ENCODE data around the gene HACE1.

Gene HACE1

DNA sequence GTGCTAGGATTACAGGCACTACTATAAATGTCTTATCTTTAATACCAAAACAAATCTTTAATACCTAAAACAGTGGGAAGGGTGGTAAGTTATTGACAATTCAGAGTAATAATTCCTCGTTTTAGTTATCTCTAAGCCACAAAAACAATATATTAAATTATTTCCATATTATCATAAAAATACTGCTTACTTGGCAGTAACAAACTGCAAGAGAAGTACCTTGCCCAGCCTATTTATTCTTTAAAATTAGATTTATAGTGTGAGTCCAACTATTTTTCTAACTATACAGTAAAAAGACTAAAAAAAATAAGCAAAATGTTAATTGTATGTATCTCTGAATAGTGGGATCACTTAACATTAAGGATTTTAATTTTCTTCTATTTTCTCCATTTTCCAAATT is 123.2 kb downstream of the HACE1 start:
- no peak for DNase-seq

DNA sequence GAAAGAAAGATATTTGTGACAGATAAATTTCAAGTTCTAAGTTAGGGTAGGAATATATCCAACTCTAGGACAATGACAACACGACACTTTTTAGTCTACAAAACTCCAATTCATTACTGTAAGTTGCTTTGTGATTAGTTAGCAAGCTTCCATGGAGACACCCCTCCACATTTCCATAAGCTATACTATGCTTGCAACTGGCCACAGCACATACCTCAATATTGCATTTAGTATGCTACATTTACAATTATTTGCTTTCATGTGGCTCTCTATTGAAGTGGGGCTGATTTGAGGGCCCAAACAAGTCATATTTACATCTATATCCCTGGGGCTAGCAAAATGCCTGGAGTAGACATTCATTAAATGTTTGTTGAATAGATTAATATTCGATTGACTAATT is 129.3 kb downstream of the HACE1 start:
- no peak for DNase-seq

DNA sequence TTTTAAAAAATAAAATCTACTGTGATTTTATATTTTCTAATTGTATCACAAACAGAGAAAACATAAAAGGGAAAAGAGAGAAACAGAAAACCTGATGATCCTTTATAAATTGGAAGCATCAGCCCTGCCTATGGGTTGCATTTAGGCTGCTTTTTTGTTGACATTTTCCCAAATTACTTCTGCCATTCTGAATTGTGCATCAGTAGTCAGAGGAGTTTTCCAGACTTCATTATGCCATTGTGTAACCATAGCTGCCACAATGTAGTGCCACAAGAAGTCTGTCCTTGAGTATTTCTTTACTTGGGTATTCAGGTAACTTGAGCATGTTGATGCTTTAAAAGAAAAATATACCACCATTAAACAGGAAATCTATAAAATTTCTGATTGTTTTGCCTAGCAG is 130.3 kb downstream of the HACE1 start:
- DNase-seq: no peak

- no peak for DNase-seq
Observed at GRCh38 chr6:104728448-104728847, 131.3 kb downstream of the HACE1 start.

GRCh38 chr6:104718672-104719071 is 141.0 kb downstream of the HACE1 start:
- no peak for DNase-seq

DNA sequence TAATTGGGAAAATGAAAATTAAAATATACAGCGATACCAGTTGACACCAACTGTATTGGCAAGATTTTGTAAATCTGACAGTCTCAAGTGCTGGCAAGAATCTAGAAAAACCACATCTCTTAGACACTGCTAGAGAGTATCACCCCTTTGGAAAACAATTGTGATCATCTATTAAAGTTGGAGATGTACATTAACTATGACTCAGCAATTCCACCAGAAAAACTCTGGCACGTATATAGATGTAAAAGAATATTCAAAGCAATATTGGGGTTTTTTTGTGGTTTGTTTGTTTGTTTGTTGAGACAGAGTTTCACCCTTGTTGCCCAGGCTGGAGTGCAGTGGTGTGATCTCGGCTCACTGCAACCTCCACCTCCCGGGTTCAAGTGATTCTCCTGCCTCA is 142.9 kb downstream of the HACE1 start:
- DNase-seq: no peak

GRCh38 chr6:104714796-104715195 is 144.9 kb downstream of the HACE1 start:
- DNase-seq: no peak

DNA sequence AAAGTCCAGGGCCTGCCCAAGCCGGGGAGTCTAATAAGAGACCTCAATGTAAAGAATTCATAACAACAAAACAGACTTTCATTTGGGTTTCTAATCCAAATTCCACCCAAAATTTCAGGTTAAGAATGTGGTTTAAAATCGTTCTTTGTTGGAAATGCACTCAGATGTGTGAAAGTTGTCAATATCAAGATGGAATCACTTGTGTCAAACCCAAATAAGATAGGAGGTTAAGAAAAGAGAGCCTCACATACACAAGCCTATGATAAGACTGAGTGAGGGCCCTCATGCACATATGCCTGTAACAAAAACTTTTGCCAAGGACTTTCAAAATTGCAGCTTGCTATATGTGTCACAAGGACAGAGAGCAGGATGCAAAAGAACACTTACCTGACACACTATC is 145.7 kb downstream of the HACE1 start:
- no peak for DNase-seq

DNA sequence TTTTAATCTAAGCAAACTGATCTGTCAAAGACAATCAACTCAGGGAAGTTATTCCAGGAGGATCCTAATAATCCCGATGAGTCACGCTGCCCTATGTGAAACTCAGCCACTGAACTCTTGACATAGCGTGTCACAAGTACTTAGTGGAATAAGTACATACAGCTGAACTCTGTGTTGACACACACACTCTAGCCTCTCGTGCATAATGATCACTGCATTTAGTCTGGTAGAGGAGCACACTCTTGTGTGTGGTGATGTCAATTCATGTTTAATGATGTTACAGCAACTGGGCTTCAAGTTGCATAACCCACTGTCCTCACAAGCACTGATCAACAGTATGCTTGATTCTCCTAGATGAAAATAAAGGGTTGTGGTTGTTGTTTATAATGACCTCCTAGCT is 148.3 kb downstream of the HACE1 start:
- DNase-seq: no peak

GRCh38 chr6:104710543-104711335 is 149.0 kb downstream of the HACE1 start:
- DNase-seq: no peak

DNA sequence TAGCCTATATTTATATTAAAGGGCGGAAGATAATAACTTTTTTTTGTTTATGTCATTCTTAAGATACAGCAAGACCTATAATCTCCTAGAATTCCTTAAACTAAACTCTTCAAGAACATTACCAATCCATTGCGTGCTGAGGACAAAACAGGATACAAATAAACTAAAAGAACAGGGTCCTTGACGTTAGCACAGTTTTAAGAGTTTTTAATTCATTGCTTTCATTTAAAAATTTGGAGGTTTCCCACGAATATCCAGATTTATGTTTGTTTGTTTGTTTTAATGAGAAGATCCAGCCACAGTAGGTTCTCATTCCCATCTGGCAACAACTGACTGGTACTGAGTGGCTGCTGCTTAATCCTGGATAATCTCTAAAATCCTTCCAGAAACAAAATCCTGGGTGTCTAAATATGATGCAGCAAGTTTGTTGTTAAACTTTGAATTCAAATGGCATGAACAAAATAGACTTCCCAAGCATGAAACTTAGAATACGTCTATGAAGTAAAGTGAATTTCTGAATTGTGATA is 153.7 kb downstream of the HACE1 start:
- DNase-seq: no peak

DNA sequence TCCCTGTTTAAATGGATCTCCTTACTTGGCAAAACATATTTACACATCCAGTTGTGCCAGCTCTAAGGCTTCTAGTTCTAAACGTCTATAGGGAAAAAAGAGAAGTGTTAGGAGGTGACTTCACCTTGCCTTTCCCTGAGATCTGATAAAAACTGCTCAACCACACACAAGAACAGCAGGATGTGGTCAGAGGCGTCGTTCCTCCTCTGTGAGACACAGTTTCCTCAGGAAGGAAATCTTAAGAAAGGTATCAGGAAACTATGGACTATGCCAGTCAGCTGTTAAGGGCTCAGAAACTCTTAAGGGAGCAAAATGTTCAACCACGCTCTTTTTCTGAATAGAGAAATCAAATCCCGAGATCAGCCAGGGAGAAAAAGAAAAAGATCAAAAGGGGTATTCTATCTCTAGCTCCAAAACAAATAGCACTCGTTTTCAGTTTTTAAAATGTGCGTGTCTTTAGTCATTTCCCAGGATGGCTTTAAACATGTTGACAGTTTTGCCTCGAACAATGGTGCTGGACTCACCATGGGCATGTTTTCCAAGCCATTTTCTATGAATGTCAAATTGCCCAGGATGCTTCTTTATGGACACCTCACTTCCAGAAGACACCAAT is 154.5 kb downstream of the HACE1 start:
- peak; percentile 22 to 52 for DNase-seq

- no peak for DNase-seq
Observed at GRCh38 chr6:104704191-104704590, 155.5 kb downstream of the HACE1 start.

DNA sequence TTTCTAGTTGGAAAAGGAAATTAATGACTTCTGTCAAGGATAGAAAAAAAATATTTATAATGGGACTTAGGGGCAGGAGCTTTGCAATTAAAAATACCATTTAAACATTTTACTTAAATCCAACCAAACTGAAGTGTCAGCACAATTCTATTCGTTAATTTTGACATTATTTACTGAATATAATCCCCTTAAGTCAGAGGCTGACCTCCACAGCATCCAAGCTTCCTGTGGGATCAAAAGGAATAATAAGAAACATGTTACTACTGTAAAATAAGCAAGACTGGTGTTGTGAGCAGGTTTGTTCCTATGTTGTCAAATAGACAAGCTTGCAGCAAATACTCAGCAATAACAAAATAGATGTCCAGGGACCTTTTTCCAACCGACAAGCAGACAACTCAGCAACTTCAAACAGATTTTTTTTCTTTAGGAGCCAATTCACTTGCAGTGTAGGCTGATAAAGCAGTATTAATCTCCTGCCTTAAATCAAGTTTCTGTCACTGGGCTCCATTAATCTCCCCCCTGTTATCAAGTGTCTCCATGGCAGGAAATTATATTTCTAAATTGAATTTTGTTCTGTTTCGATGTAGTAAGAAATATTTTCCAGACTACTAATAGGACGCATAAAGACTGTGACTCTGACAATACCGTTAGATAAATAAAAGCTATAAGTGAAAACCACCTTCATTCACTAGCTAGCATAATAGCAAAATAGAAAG is 157.4 kb downstream of the HACE1 start:
- no peak for DNase-seq

- no peak for DNase-seq
Observed at GRCh38 chr6:104700371-104701185, 159.1 kb downstream of the HACE1 start.

- no peak for DNase-seq
Observed at GRCh38 chr6:104699593-104700329, 160.0 kb downstream of the HACE1 start.

- no peak for DNase-seq
Observed at GRCh38 chr6:104698979-104699378, 160.7 kb downstream of the HACE1 start.

GRCh38 chr6:104692008-104692407 is 167.7 kb downstream of the HACE1 start:
- no peak for DNase-seq

GRCh38 chr6:104689551-104690205 is 170.0 kb downstream of the HACE1 start:
- DNase-seq: no peak

GRCh38 chr6:104688283-104688969 is 171.3 kb downstream of the HACE1 start:
- DNase-seq: no peak

Data from CD4-positive, alpha-beta T cell treated with Interleukin-1 beta for 1 hour (primary cell).